Upper lobe of right lung (tissue), 1 donor: ENCODE results near the gene PAQR5. TPM values are rescaled to one million over a fixed set of nuclear protein-coding genes. Genes with fewer than 3 reads are reported as not detected.

Experiments used
- ATAC-seq: fragments of 200-7000 bp; cut with Tn5 transposase; one replicate; pipeline ENCODE4 v1.9.1; 2020; ENCODE audit warnings: mild to moderate bottlenecking, moderate library complexity
- DNase-seq: peaks from one replicate; pipeline ENCODE4 v3.0.0-alpha.2; 2020
- H3K27ac ChIP-seq: fragments of 200-600 bp; one replicate; pipeline ENCODE4 v1.8.0; 2022
- H3K27me3 ChIP-seq: fragments of 200-600 bp; one replicate; pipeline ENCODE4 v1.8.0; 2022; ENCODE audit warnings: mild to moderate bottlenecking
- H3K36me3 ChIP-seq: fragments of 200-600 bp; one replicate; pipeline ENCODE4 v1.8.0; 2022
- H3K4me1 ChIP-seq: fragments of 200-600 bp; one replicate; pipeline ENCODE4 v1.8.0; 2022
- H3K4me3 ChIP-seq: fragments of 200-600 bp; one replicate; pipeline ENCODE4 v1.8.0; 2022; ENCODE audit warnings: mild to moderate bottlenecking
- H3K9me3 ChIP-seq: fragments of 200-600 bp; one replicate; pipeline ENCODE4 v1.8.0; 2022
- CTCF ChIP-seq: fragments of 200-600 bp; IDR thresholded peaks from one replicate; pipeline ENCODE4 v1.8.0; 2022; ENCODE audit warnings: antibody characterized with exemption
- intact Hi-C: fragments of 100-400 bp; cut with DNase I; formaldehyde crosslinking; loops from one replicate; pipeline ENCODE4 v1.11.0; 2022
- total RNA-seq: library from RNA; stranded (reverse); fragmentation: NEBNext Ultra II Directional; extraction: Animal tissue kit (Norgen Biotek cat#: 25700); gene quantifications from one replicate; pipeline ENCODE4 v1.2.1, GENCODE V29; 2021
- donor health status: DM: no; HTN: yes; CAD: no; lungs with severe emphysema.

Gene PAQR5
- total RNA-seq, 1 donor from 2014 or later, result 37.9 TPM

DNA sequence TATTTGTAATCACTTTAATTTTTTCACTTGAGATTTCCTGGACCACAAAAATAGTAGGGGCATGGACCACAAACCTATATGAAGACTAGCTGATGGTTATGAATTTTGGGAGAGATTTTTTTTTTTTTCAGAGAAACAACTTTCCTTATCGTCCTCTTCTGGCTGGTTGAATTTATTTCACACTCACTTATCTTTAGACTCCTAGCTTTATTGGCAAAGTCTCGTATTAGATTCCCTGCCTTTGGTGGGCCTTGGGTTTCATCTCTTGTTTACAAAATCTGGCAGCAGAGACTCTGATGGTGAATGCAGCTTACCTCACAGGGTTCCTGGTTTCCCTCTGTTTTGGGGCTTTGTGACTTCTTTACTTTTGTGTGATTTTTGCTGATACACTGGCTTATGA is 70.9 kb downstream of the PAQR5 start:
- Histone ChIP-seq H3K27ac (no peak overlapping the region), H3K4me1 (no peaks in the 10 kb centered on the region), H3K4me3 (no peak overlapping the region), H3K36me3 (no peaks in the 10 kb centered on the region), H3K27me3 (no peaks in the 10 kb centered on the region), H3K9me3 (no peaks in the 10 kb centered on the region)
- no peak for TF ChIP-seq CTCF
- intact Hi-C loops, result no loop called here
- no peak for DNase-seq
- no peak for ATAC-seq

- no peaks in the 10 kb centered on the region for H3K9me3 ChIP-seq
- ATAC-seq (no peak), DNase-seq (peak; percentile 2)
- no peaks in the 10 kb centered on the region for H3K36me3 ChIP-seq
- no peaks in the 10 kb centered on the region for H3K27me3 ChIP-seq
- intact Hi-C loops, result no loop called here
- TF ChIP-seq CTCF, result no peak
- H3K27ac ChIP-seq, result no peak overlapping the region
- no peaks in the 10 kb centered on the region for H3K4me1 ChIP-seq
- no peak overlapping the region for H3K4me3 ChIP-seq
These were observed 74.7 kb downstream of the PAQR5 start for GRCh38 chr15:69373406-69373805.

DNA sequence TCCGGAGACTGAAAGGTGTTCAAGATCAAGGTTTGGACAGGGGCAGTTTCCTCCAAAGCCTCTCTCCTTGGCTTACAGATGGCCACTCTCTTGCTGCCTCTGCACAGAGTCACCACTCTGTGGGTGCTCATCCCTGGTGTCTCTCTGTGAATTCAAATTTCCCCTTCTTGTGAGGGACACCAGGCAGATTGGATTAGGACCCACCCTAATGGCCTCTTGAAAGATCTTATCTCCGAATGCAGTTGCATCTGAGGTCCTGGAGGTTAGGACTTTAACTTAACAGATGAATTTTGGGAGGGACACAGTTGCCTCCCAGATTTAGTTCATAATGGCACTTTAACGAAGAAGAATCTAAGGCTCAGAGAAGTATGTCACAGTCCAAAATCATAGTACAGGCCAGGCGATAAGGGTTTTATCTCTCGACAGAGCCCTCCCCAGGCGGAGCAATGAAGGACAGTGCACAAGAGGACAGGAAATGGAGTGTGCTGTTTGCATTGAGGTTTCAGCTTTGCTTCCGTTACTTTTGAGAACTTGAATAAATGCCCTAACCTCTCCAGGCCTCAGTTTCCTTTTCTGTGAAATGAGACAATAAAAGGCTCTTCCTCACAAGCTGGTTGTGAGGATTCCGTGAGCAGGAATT is 76.6 kb downstream of the PAQR5 start:
- intact Hi-C loops, result no loop called here
- DNase-seq, result no peak
- no peaks in the 10 kb centered on the region for H3K4me1 ChIP-seq
- no peaks in the 10 kb centered on the region for H3K9me3 ChIP-seq
- H3K27me3 ChIP-seq, result no peaks in the 10 kb centered on the region
- no peaks in the 10 kb centered on the region for H3K36me3 ChIP-seq
- H3K4me3 ChIP-seq, result no peak overlapping the region
- no peak for ATAC-seq
- H3K27ac ChIP-seq, result no peak overlapping the region
- TF ChIP-seq CTCF, result no peak

DNA sequence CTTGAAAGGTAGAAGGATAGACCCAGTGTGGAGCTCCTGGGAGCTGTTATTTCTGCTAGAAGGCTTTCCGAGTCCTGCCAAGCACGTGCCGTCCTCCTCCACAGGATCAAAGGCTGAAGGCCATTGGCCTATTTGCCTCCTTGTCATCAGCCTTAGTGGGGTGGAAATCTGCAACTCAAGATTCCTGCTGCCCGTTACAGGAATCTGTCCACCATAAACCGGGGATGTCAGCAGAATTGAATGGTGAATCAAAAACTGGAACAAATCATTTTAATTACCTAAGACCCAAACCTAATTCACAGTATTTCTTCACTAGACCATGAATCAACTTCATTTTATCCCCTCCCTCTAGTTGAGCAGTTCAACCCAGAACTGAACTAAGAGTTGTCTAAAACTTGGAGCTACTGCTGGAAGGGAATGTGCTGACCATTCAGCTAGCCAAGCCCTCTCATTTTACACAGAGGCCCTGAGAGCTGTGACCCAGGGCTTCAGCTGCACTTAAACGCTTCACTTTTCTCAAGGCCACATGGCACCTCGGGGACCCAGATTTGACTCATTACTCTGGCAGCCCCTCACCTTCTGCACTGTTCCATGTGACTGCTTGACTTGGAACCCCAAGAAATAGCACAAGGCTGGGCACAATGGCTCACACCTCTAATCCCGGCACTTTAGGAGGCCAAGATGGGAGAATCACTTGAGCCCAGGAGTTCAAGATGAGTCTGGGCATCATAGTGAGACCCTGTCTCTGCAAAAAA is 78.7 kb downstream of the PAQR5 start:
- TF ChIP-seq CTCF, result no peak
- H3K9me3 ChIP-seq, result no peaks in the 10 kb centered on the region
- no peaks in the 10 kb centered on the region for H3K4me1 ChIP-seq
- DNase-seq (peak; percentile 6), ATAC-seq (no peak)
- H3K4me3 ChIP-seq, result no peak overlapping the region
- H3K27me3 ChIP-seq, result no peaks in the 10 kb centered on the region
- no peak overlapping the region for H3K27ac ChIP-seq
- H3K36me3 ChIP-seq, result no peaks in the 10 kb centered on the region
- intact Hi-C loops, result no loop called here

DNA sequence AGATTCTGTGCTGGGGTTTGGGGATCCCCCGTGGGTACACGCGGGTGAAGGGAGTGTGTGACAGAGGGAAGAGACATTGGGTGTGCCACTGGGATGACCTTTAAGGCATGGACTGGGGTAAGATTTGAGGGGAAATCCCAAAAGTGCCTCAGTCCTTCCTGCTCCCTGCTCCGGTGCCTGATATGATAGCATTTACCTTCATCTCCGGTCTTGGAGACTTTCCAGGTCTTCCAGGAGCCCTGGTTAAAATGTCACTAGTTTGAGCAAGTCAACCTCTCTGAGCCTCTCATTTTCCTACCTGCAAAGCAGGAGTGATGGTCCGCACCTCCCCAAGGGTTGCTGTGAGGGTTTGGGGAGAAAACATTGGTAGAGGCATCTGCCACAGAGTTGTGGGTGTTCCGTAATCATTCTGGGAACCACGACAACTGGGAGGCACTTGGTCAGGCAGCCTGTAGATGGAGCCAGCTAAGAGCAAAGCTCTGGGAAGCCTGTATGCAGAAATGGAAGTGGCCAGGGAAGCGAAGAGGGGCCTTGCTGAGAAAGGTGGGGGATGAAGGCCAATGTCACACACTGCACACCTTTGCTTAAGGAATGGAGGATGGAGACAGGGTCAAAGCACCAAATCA is 81.5 kb downstream of the PAQR5 start:
- H3K27me3 ChIP-seq, result no peaks in the 10 kb centered on the region
- H3K9me3 ChIP-seq, result no peaks in the 10 kb centered on the region

More for the DNA sequence above, 81.5 kb downstream of the PAQR5 start:
- no peaks in the 10 kb centered on the region for H3K4me1 ChIP-seq
- H3K27ac ChIP-seq, result no peak overlapping the region
- no peaks in the 10 kb centered on the region for H3K36me3 ChIP-seq
- no peak overlapping the region for H3K4me3 ChIP-seq
- intact Hi-C loops, result no loop called here
- TF ChIP-seq CTCF, result no peak
- ATAC-seq (peak; percentile 10), DNase-seq (no peak)
